Measurements from ENCODE around the gene HS6ST1.

The HS6ST1 gene

DNA sequence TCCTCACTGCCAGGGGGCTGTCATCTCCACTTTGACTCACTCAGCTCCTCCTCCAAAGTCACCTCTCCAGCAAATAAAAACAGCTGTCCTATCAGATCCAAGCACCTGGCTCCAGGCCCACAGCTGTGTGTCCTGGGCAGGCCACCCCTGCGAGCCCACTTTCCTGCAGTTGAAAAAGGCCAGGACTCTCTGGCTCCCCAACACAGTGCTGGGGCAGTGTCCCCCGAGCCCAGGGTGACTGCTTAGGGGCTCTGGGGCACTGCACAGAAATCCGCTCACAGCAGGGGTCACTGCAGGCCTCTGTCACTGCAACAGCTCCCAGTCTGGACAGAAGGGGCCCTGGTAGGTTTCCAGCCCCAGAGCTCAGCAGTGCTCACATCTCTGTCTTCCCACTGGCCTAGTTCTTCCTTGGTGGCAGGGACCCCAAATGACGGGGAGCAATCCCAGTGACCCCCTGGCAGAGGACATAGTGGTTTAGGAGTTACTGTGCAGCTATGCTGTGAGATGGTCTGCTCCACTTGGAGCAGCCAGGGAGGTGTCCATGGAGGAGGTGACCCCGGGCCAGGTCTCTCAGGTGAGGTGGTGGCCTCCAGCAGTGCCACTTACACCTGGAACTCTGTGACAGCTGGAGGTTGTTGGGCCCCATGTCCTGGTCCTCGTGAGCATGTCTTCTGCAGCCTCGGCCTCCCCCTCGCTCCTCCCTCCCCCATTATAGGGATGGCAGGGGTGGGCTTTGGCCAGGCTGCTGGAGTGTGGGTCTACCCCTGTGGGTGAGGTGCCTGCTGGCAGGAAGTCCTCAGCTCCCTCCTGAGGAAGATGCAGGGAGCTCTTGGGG lies 35.5 kb downstream of the HS6ST1 start:
- TF ChIP-seq, protein P1, sequence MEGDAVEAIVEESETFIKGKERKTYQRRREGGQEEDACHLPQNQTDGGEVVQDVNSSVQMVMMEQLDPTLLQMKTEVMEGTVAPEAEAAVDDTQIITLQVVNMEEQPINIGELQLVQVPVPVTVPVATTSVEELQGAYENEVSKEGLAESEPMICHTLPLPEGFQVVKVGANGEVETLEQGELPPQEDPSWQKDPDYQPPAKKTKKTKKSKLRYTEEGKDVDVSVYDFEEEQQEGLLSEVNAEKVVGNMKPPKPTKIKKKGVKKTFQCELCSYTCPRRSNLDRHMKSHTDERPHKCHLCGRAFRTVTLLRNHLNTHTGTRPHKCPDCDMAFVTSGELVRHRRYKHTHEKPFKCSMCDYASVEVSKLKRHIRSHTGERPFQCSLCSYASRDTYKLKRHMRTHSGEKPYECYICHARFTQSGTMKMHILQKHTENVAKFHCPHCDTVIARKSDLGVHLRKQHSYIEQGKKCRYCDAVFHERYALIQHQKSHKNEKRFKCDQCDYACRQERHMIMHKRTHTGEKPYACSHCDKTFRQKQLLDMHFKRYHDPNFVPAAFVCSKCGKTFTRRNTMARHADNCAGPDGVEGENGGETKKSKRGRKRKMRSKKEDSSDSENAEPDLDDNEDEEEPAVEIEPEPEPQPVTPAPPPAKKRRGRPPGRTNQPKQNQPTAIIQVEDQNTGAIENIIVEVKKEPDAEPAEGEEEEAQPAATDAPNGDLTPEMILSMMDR (IDR thresholded peaks at IDR 0.05; ENCODE audit: extremely low read depth, missing control alignments) = no peak
- no peak for DNase-seq (ENCODE audit: low spot score)

DNA sequence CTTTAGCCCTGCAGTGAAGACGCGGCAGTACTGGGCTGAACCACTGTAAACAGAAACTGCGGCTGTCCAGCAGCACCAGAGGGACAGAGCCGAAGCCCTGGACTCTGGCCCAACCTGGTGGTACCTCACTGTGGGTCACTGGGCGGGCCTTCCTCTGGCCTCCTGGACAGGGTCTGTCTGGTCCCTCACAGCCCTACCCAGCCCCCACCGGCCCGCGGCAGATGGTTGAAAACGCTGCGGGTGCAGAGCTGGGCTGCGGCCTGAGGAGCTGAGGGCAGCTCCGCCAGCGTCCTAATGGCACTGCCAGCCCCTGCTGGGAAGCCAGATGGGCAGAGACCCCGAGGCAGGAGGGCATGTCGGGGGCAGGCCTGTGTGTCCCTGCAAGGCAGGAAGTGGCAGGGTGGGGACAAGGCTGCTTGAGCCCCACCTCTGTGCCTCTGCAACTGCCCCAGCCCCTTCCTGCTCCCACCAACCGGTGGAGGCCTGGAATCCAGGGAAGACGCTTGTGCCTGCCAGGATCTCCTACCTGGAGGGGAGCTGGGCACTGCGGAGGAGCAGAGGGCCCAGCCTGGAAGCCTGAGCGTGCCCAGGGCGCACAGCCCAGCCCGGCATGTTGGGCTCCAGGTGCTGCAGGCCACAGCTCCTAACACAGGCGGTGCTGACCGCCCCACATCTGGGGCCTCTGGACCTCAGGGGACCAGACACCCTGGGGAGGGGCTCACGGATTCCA lies 36.3 kb downstream of the HS6ST1 start:
- no peak for DNase-seq (ENCODE audit: low spot score)
- TF ChIP-seq, protein P1 (IDR thresholded peaks at IDR 0.05; ENCODE audit: extremely low read depth, missing control alignments) = no peak

DNA sequence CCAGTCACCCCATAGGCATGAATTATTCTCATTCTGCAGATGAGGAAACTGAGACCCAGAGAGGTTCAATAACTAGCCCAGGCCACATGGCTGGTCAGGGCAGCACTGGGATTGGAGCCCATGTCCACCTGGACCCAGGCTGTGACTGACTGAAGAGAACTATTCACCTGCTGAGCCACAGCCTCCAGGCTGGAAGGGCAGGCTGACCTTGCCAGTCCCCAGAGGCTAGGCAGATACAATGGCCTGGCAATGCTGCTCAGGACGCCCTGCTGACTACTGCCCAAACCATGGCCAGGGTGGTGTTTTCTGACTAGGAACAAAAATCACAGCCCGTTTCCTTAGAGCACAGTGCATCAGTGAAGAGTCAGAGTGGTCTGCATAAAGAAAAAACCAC lies 36.8 kb downstream of the HS6ST1 start:
- TF ChIP-seq, protein P1 (IDR thresholded peaks at IDR 0.05; ENCODE audit: extremely low read depth, missing control alignments) = no peak
- DNase-seq (ENCODE audit: low spot score) = no peak

DNA sequence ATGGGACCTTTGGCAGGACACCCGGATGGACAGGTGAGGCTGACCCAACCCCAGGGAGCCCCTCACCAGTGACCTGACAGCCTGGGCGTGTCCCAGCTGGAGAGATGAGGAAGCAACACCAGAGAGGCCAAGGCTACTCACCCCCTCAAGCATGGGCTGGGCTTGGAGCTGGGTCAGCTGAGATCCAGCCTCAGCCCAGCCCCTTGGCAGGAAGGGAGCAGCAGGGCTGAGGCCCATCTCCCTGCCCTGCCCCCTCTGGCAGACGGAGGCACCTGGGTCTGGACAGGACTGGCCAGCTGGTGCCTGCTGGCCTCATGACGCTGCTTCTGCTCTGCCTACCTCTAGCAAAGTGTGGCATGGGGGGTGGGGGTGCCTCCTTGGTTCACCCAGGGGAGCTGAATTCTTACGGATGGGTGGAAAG lies 37.8 kb downstream of the HS6ST1 start:
- no peak for DNase-seq (ENCODE audit: low spot score)
- TF ChIP-seq, protein P1 (IDR thresholded peaks at IDR 0.05; ENCODE audit: extremely low read depth, missing control alignments) = no peak

DNA sequence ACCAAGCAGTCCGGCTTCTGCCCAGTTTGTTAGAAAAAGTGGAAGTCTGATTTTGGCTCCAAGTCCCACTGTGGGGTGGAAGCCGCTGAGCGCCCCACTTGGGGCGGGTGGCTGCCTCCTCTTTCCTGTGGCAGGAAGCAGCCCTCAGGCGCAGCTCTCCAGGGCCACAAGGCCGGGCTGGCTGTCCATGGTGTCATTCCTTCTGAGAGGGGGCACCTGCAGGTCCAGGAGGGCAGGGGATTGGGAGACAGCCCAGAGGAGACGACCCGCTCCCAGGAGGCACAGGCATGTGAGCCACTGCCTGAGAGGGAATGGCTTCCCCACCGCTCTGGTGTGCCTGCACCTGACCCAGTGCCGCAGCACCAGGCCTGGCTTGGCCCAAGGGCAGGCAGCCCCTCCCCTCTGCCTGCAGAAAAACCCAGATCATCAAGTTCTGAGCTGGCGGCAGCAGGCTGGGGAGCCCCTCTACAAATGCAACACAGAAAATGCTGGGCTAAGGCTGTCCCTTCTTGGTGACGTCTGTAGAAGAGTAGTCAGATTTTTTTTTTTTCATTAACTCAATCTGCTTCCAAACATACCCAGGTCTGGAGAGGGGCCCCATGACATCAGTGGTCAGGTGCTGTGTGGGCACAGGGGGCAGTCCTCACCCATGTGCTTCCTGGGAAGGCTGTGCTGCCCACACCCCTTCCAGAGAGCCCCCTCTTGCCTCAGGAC lies 38.4 kb downstream of the HS6ST1 start:
- TF ChIP-seq, protein P1 (IDR thresholded peaks at IDR 0.05; ENCODE audit: extremely low read depth, missing control alignments) = no peak
- DNase-seq (ENCODE audit: low spot score) = no peak

DNA sequence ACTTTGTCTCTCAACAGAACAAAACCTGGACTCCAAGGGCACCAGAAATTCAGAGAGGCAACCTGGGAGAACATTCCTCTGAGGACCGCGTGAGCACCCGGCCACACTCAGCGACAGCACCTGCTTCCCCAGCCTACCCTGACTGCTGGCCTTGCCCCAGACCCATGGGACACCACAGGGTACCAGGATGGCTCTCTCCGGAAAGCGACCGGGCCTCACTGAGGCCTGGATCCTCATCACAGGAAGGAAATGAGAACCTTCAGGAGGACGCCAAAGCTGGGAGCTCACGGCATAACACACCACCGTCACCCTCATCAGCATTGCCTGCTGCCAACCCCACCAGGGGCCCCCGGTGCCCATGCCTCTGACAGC lies 38.9 kb downstream of the HS6ST1 start:
- TF ChIP-seq, protein P1 (IDR thresholded peaks at IDR 0.05; ENCODE audit: extremely low read depth, missing control alignments) = no peak
- DNase-seq (ENCODE audit: low spot score) = no peak

DNA sequence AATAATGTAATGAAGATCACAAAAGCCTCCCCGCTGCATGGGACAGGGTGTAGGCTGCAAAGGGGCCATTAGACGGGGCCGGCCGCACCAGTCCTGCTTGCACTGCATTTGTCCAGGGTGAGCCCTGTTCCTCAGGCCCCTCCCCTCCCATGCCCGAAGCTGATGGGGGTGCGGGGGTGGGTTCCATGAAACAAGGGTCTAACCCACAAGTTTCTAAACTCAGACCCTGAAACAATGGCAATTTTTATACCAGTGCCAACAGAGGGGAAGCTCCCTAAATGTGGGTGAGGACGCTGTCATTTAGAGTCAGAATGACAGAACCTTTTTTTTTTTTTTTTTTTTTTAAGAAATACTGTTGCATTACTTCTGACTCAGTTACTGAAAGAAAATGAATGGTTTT lies 39.7 kb downstream of the HS6ST1 start:
- TF ChIP-seq, protein P1 (IDR thresholded peaks at IDR 0.05; ENCODE audit: extremely low read depth, missing control alignments) = no peak
- DNase-seq (ENCODE audit: low spot score) = no peak
